HCT116 (cell line): ENCODE results near the gene SPATA12. TPM values are rescaled to one million over a fixed set of nuclear protein-coding genes. Genes with fewer than 3 reads are reported as not detected.

Experiments
- ATAC-seq: fragments of 200-7000 bp; cut with Tn5 transposase; 2 replicates; pipeline ENCODE4 v1.9.1; 2020; ENCODE audit warnings: mild to moderate bottlenecking, moderate library complexity
- BruUV-seq: library from RNA; stranded (reverse); fragments of 400-500 nt; replicated peaks from 2 replicates; lab custom pipeline; 2021; lab: Mats Ljungman, UMichigan
- CTCF ChIA-PET: fragments of 300-600 bp; sonication (Branson Sonifier 250); formaldehyde crosslinking; loops from one replicate; lab custom pipeline; 2021; ENCODE audit warnings: antibody characterized with exemption; lab: Charles Lee
- POLR2A ChIA-PET: fragments of 300-600, 350-600 bp; sonication (Branson Sonifier 250); formaldehyde crosslinking; loops from one replicate; lab custom pipeline; 2021; ENCODE audit warnings: antibody characterized with exemption; lab: Charles Lee
- RAD21 ChIA-PET, 2 experiments: fragments of 300-600 bp; sonication (Branson Sonifier 250); formaldehyde crosslinking; loops; one replicate each; lab custom pipeline; 2023; ENCODE audit warnings: low total read pairs in 2 of 2; ENCODE audit not compliant: uncharacterized antibody in 2 of 2, unreplicated experiment in 2 of 2, low non-redundant PET in 1 of 2; lab: Charles Lee
- DNase-seq: peaks from one replicate; pipeline ENCODE4 v3.0.0-alpha.2; 2010; ENCODE audit warnings: low read depth, low spot score
- H2AFZ ChIP-seq: fragments of 200-600 bp; shearing (Covaris generic), sonication (generic); 2 replicates; pipeline ENCODE4 v1.6.1; 2017; ENCODE audit warnings: low read depth, mixed run types, mixed read lengths, antibody characterized with exemption, low read length; ENCODE audit not compliant: poor library complexity, severe bottlenecking
- H3K27ac ChIP-seq: 2 replicates; pipeline ENCODE4 v1.5.1; 2012; ENCODE audit warnings: low read depth, low read length
- H3K27me3 ChIP-seq: fragments of 200-600 bp; sonication (generic); 2 replicates; pipeline ENCODE4 v1.6.1; 2016; ENCODE audit warnings: mixed run types, low read length, mixed read lengths; ENCODE audit not compliant: insufficient read depth
- H3K36me3 ChIP-seq, 2 experiments: fragments of 200-500 bp in 1 of 2; fragments of 200-600 bp in 1 of 2; sonication (Bioruptor generic) in 1 of 2; sonication (generic) in 1 of 2; 2 replicates each; pipeline versions ENCODE4 v1.5.1 to v1.6.1; 2014 to 2016; ENCODE audit warnings: low read length in 2 of 2, inconsistent platforms in 1 of 2, mixed read lengths in 1 of 2, mixed run types in 1 of 2; ENCODE audit not compliant: insufficient read depth in 2 of 2, control insufficient read depth in 1 of 2
- H3K4me1 ChIP-seq, 2 experiments: fragments of 200-600 bp in 1 of 2; sonication (generic) in 1 of 2; 2 replicates each; pipeline versions ENCODE4 v1.5.1 to v1.6.1; 2012 to 2017; ENCODE audit warnings: low read length in 2 of 2, inconsistent platforms in 1 of 2, mild to moderate bottlenecking in 1 of 2, mixed read lengths in 1 of 2, mixed run types in 1 of 2, moderate library complexity in 1 of 2; ENCODE audit not compliant: insufficient read depth in 2 of 2, control insufficient read depth in 1 of 2
- H3K4me2 ChIP-seq: fragments of 200-600 bp; sonication (generic); 2 replicates; pipeline ENCODE4 v1.6.1; 2017; ENCODE audit warnings: mixed run types, low read length, mixed read lengths
- H3K4me3 ChIP-seq, 2 experiments: fragments of 200-600 bp in 1 of 2; sonication (generic) in 1 of 2; replicated peaks in 1 of 2; 2 replicates each; pipeline ENCODE4 v1.5.1; 2011 to 2016; ENCODE audit warnings: low read length in 2 of 2, control low read depth in 1 of 2, low read depth in 1 of 2, mild to moderate bottlenecking in 1 of 2, mixed read lengths in 1 of 2, mixed run types in 1 of 2
- H3K79me2 ChIP-seq: fragments of 200-600 bp; sonication (generic); 2 replicates; pipeline ENCODE4 v1.6.1; 2017; ENCODE audit warnings: mild to moderate bottlenecking, mixed run types, low read length, moderate library complexity, mixed read lengths; ENCODE audit not compliant: insufficient read depth
- H3K9ac ChIP-seq: fragments of 200-600 bp; sonication (generic); 2 replicates; pipeline ENCODE4 v1.6.1; 2016; ENCODE audit warnings: low read length, mixed read lengths
- H3K9me2 ChIP-seq: fragments of 200-600 bp; sonication (generic), shearing (Covaris generic); 2 replicates; pipeline ENCODE4 v1.6.1; 2017; ENCODE audit warnings: mixed run types, mild to moderate bottlenecking, moderate library complexity; ENCODE audit not compliant: insufficient read depth
- H3K9me3 ChIP-seq, 2 experiments: fragments of 200-500 bp in 1 of 2; fragments of 200-600 bp in 1 of 2; sonication (Bioruptor generic) in 1 of 2; sonication (generic) in 1 of 2; 2 replicates each; pipeline ENCODE4 v1.6.1; 2014 to 2017; ENCODE audit warnings: low read length in 2 of 2, mixed read lengths in 2 of 2, inconsistent platforms in 1 of 2, low read depth in 1 of 2, mild to moderate bottlenecking in 1 of 2, mixed run types in 1 of 2, moderate library complexity in 1 of 2; ENCODE audit not compliant: control insufficient read depth in 1 of 2, insufficient read depth in 1 of 2
- H4K20me1 ChIP-seq: fragments of 200-600 bp; sonication (generic), shearing (Covaris generic); 2 replicates; pipeline ENCODE4 v1.6.1; 2017; ENCODE audit warnings: mixed run types, mild to moderate bottlenecking, moderate library complexity; ENCODE audit not compliant: insufficient read depth
- ATF3 ChIP-seq: IDR thresholded peaks from 2 replicates; pipeline ENCODE4 v1.6.1; 2012
- CBX3 ChIP-seq: IDR thresholded peaks from 2 replicates; pipeline ENCODE4 v1.6.1; 2012; ENCODE audit warnings: low read depth
- CEBPB ChIP-seq: IDR thresholded peaks from 2 replicates; pipeline ENCODE4 v1.6.1; 2012; ENCODE audit warnings: low read depth
- ELF1 ChIP-seq: IDR thresholded peaks from 2 replicates; pipeline ENCODE4 v1.6.1; 2012; ENCODE audit warnings: low read depth, borderline replicate concordance
- EZH2 ChIP-seq: fragments of 200-600 bp; sonication (generic); IDR thresholded peaks from 2 replicates; pipeline ENCODE4 v1.6.1; 2017; ENCODE audit warnings: antibody characterized with exemption, mixed run types
- EZH2phosphoT487 ChIP-seq: fragments of 200-600 bp; IDR thresholded peaks from 2 replicates; pipeline ENCODE4 v1.6.1; 2018; ENCODE audit warnings: antibody characterized with exemption, borderline replicate concordance
- JUND ChIP-seq: IDR thresholded peaks from 2 replicates; pipeline ENCODE4 v1.6.1; 2012
- MAX ChIP-seq: IDR thresholded peaks from 2 replicates; pipeline ENCODE4 v1.6.1; 2012
- POLR2AphosphoS5 ChIP-seq: IDR thresholded peaks from 2 replicates; pipeline ENCODE4 v1.6.1; 2011; ENCODE audit warnings: mild to moderate bottlenecking, low read depth, low read length, moderate library complexity
- RAD21 ChIP-seq: IDR thresholded peaks from 2 replicates; pipeline ENCODE4 v1.6.1; 2012; ENCODE audit warnings: low read depth, mild to moderate bottlenecking
- REST ChIP-seq: IDR thresholded peaks from 2 replicates; pipeline ENCODE4 v1.6.1; 2012; ENCODE audit warnings: low read depth
- SIN3A ChIP-seq: IDR thresholded peaks from 2 replicates; pipeline ENCODE4 v1.6.1; 2012; ENCODE audit warnings: low read depth
- SP1 ChIP-seq: IDR thresholded peaks from 2 replicates; pipeline ENCODE4 v1.6.1; 2012; ENCODE audit warnings: low read depth
- SRF ChIP-seq: IDR thresholded peaks from 2 replicates; pipeline ENCODE4 v1.6.1; 2012; ENCODE audit warnings: low read depth
- TCF7L2 ChIP-seq: IDR thresholded peaks from 2 replicates; pipeline ENCODE4 v1.7.0; 2011; ENCODE audit warnings: borderline replicate concordance, inconsistent platforms; ENCODE audit not compliant: insufficient read depth, insufficient read length; ENCODE audit errors: extremely low read depth
- YY1 ChIP-seq: IDR thresholded peaks from 2 replicates; pipeline ENCODE4 v1.6.1; 2011; ENCODE audit warnings: low read length, low read depth, moderate library complexity, mild to moderate bottlenecking; ENCODE audit not compliant: insufficient replicate concordance; ENCODE audit errors: extremely low read depth
- ZBTB33 ChIP-seq: IDR thresholded peaks from 2 replicates; pipeline ENCODE4 v1.6.1; 2011; ENCODE audit warnings: mild to moderate bottlenecking, low read length, moderate library complexity; ENCODE audit not compliant: insufficient replicate concordance; ENCODE audit errors: extremely low read depth
- ZFX ChIP-seq: fragments of 450-650 bp; IDR thresholded peaks from 2 replicates; pipeline ENCODE4 v1.6.1; 2017
- intact Hi-C: fragments of 100-400 bp; cut with micrococcal nuclease; formaldehyde crosslinking; loops from 2 replicates; pipeline ENCODE4 v1.10.0; 2022
- total RNA-seq: library from RNA; stranded (reverse); gene quantifications from one replicate; pipeline ENCODE4 v1.2.1, GENCODE V29; 2021; ENCODE audit not compliant: unreplicated experiment

The SPATA12 gene
- total RNA-seq, 1 experiment from 2014 or later = 0.22 TPM

GRCh38 chr3:57018246-57018645 is 42.2 kb upstream of the SPATA12 start:
- intact Hi-C loops = no loop called here
- ChIA-PET RAD21 (no interaction called here), POLR2A (interaction anchor here (0.7 to 1.5 kb wide), 2 partner anchors 20 to 47 kb away, joined by 3 to 4 read pairs; no protein-coding TSS in a partner anchor), CTCF (interaction anchor here (0.7 to 1.0 kb wide), 2 partner anchors 10 to 178 kb away, joined by 5 read pairs; no protein-coding TSS in a partner anchor)
- TF ChIP-seq POLR2AphosphoS5 (no peak), RAD21 (no peak), SIN3A (no peak), JUND (no peak), SRF (no peak), ZFX (no peak), CBX3 (no peak), MAX (no peak), ELF1 (no peak), ZBTB33 (no peak), EZH2 (no peak), TCF7L2 (no peak), REST (no peak), EZH2phosphoT487 (no peak), YY1 (no peak), ATF3 (no peak), SP1 (no peak), CEBPB (no peak)
- Histone ChIP-seq H3K27ac (no peak overlapping the region), H4K20me1 (no peaks in the 10 kb centered on the region), H3K4me2 (peak overlapping the region; percentile 69; the same call in 1 of the 2 replicates), H3K9me2 (no peaks in the 10 kb centered on the region), H3K36me3 (no peaks in the 10 kb centered on the region), H2AFZ (no peak overlapping the region), H3K9ac (no peak overlapping the region), H3K27me3 (no peaks in the 10 kb centered on the region), H3K4me1 (peaks cover 28 to 32% of the 10 kb centered on the region in 2 experiments), H3K4me3 (no peak overlapping the region), H3K79me2 (no peaks in the 10 kb centered on the region), H3K9me3 (no peaks in the 10 kb centered on the region)
- DNase-seq = no peak
- BruUV-seq = no TSS peak
- ATAC-seq = no peak
